AML-193 (cell line): ENCODE data around the gene WFIKKN2.

ENCODE experiments used
- DNase-seq, 2 experiments: peaks; one replicate each; lab custom pipeline; 2025; lab: John Stamatoyannopoulos, UW

The WFIKKN2 gene

GRCh38 chr17:50813583-50813982 is 21.8 kb upstream of the WFIKKN2 start:
- DNase-seq, result no peak

- no peak for DNase-seq
Measured at GRCh38 chr17:50815400-50815799, 20.0 kb upstream of the WFIKKN2 start.

- peak in 1 of 2 experiments; percentile 6 for DNase-seq
Measured at GRCh38 chr17:50816271-50816670, 19.1 kb upstream of the WFIKKN2 start.

GRCh38 chr17:50816771-50817751 is 18.3 kb upstream of the WFIKKN2 start:
- DNase-seq, result no peak

- DNase-seq, result no peak
Measured at GRCh38 chr17:50817838-50818237, 17.5 kb upstream of the WFIKKN2 start.

- no peak for DNase-seq
Measured at GRCh38 chr17:50818261-50818660, 17.1 kb upstream of the WFIKKN2 start.

- peak; percentile 33 to 36 for DNase-seq
Measured at GRCh38 chr17:50818921-50819657, 16.3 kb upstream of the WFIKKN2 start.

GRCh38 chr17:50820651-50821050 is 14.7 kb upstream of the WFIKKN2 start:
- DNase-seq, result no peak

GRCh38 chr17:50822550-50822949 is 12.8 kb upstream of the WFIKKN2 start:
- DNase-seq, result no peak

- no peak for DNase-seq
Measured at GRCh38 chr17:50824429-50824828, 11.0 kb upstream of the WFIKKN2 start.

GRCh38 chr17:50825188-50825587 is 10.2 kb upstream of the WFIKKN2 start:
- DNase-seq, result no peak

GRCh38 chr17:50828508-50829170 is 6.7 kb upstream of the WFIKKN2 start:
- DNase-seq, result no peak

GRCh38 chr17:50829332-50829731 is 6.1 kb upstream of the WFIKKN2 start:
- DNase-seq, result no peak

GRCh38 chr17:50830352-50830751 is 5.0 kb upstream of the WFIKKN2 start:
- no peak for DNase-seq

- DNase-seq, result no peak
Measured at GRCh38 chr17:50830994-50831393, 4.4 kb upstream of the WFIKKN2 start.

GRCh38 chr17:50831471-50831928 is 3.9 kb upstream of the WFIKKN2 start:
- DNase-seq, result no peak

GRCh38 chr17:50832267-50832863 is 3.0 kb upstream of the WFIKKN2 start:
- no peak for DNase-seq

- no peak for DNase-seq
Measured at GRCh38 chr17:50832864-50833381, 2.5 kb upstream of the WFIKKN2 start.

GRCh38 chr17:50833510-50834428 is 1.6 kb upstream of the WFIKKN2 start:
- no peak for DNase-seq
